GM18951 (cell line): ENCODE results near the gene MEGF11.

ENCODE experiments used
- POLR2A ChIP-seq: IDR thresholded peaks from 4 replicates; pipeline ENCODE4 v1.6.1; 2011; ENCODE audit warnings: mild to moderate bottlenecking; ENCODE audit not compliant: insufficient read length, insufficient read depth; ENCODE audit errors: extremely low read depth
- in situ Hi-C: fragments of 300-500 bp; cut with MboI; formaldehyde crosslinking; loops from one replicate; pipeline ENCODE4 v1.12.0; 2022; ENCODE audit warnings: low sequenced_read_pairs, mixed read lengths, inconsistent platforms; ENCODE audit not compliant: unreplicated experiment

MEGF11 gene

DNA sequence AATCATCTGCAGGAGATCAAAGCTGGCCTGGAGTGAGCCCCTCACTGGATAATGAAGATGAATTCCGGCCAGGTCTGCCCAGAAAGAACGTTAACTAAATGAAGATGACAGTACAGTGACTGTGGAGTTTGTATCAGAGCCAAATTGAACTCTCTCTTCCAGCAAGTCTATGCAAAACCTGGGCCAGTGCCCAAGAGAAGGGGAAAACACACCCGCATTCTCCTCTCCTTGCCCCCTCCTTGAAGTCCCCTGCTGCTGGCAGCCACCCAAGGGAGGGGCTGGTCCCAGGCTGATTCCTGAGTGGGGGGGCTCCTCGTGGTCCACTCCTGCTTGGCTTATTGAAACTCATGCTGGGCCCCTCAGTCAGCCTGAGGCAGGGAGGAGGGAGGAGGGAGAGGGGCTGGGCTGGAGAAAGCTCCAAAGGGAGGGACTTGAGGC lies 228.5 kb downstream of the MEGF11 start:
- TF ChIP-seq POLR2A: no peak
- in situ Hi-C loops: no loop called here

DNA sequence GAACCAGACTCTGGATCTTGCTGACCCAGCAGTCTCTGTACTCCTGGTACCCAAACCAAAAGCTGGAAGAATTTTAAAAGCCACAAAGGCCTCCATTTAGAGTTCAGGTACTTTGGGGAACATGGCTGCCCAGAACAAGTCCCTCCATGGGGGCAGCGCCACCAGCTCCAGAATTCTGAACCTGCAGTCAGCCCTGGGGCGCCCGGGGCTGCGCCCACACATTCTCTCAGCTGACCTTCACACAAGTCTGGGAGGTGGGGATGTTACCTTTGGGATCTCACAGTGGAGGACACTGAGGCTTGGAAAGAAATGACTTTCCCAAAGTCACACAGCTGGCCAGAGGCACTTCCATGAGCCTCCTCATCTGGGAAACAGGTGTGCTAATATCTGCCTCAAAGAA lies 229.4 kb downstream of the MEGF11 start:
- in situ Hi-C loops: no loop called here
- TF ChIP-seq POLR2A: no peak

DNA sequence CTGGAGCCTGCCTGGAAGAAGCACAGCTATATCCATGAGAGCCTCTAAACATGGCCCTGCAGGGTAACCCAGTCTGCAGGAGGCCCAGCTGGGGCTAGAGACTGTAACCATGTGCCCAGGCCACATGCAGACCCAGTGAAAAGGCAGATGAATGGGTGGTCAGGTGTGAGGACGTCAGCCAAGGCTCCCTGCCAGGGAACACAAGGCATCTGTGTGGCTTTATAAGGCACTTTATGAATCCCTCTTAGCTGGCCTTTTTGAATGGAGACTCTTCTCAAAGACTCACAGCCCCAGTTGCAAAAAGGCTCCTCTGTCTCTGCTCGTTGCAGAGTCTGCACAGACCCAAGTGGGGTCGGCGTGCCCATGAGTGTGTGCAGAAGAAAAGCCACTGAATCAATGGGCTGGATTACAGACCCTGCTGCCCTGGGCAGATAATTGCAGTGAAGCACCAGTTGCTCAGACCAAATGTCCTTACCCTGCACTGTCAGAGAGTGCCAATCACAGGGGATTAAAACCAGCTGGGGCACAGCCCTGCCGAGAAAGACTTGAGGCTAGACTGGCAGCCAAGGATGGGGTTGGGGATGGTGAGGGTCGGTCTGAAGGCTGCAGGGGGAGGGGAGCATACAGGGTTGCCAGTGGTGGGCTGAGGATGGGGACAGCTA lies 230.1 kb downstream of the MEGF11 start:
- in situ Hi-C loops: no loop called here
- TF ChIP-seq POLR2A: no peak

DNA sequence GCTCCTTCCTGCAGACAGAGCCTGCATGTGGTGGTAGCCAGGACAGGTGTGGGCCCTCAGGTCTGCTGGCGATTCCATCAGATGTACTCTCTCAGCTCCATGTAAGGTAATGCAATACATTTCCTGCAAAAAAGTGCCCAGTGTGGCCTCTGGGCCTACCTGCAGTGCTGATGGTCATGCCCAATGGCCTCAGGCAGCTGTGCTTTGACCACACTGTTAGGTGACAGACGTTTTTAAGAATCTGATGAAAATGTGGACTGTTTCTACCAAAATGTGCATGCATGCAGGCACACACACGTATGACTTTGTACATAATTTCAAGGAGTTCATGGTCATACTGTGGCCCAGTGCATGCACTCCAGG lies 231.4 kb downstream of the MEGF11 start:
- in situ Hi-C loops: no loop called here
- TF ChIP-seq POLR2A: no peak

DNA sequence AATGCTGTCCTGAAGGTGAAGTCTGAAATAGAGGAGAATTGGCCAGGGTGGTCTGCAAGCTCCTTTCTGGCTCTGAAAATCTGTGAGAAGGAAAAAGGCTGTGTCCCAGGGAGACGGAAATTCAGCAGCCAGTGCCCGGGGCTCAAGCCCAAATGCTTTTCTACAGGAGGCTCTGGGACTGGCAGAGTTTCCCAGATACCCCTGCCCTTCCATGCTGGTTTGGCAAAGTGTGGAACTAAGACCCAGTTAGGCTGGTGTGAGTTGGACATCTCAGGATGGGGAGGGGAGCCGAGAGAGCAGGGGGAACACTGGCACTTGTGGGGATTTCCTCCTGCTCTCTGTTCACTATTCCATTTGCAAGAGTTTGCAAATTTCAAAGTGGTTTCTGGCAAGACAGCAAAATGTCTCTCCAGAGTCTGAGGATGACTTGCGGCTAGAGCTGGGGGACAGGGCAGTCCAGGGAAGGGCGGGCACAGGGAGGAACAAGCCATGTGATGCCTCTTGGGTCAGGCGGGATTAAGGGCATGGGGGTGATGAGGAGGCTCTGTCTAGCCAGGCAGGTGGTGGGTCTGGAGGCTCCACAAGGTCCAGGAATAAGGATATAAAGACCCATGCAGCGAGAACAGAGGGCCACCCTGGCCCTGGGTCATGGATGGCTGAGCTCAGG lies 231.9 kb downstream of the MEGF11 start:
- no peak for TF ChIP-seq POLR2A
- in situ Hi-C loops: no loop called here

DNA sequence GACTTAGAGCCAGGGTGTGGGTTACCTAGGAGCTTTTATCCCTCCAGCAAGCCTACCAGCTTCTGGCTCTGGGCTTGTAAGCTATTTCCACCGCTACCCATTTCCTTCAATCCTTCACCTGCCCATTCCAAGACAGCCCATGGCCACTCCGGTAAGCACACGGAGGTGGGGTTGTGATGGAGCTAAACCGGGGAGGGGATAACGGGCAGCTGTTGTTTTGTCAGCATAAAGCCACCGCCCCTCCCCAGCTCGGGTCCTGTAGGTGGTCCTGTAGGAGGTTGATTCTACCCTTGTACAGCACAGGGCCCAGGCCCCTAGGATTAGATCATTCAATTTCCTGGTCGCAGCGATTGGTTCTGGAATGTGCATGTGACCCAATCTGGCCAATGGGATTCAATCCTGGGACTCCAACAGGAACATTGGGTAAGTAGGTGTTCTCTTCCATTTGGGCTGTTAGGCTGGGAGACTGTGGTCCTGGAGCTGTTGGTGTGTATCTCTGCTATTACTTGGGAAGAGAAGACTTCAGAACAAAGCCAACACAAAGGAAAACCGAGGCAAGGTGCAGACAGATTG lies 233.6 kb downstream of the MEGF11 start:
- in situ Hi-C loops: no loop called here
- no peak for TF ChIP-seq POLR2A

DNA sequence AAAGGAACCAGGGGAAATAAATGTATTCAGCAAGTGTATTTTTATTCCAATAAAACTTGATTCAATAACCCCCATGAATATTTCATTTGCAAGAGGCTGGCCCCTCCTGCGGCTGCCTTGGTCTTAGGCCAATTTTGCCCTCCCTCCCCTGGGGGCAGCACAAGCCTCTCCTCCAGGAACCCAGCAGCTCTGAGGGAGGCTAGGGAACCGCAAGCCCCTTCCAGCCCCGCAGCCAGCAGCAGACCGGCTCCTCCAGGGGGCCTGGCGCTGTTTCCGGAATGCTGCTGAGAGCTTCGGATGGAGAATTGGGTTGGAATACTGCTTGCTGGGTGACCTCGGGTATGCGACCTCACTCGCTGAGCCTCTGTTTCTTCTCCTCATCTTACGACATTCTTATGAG lies 234.2 kb downstream of the MEGF11 start:
- in situ Hi-C loops: no loop called here
- no peak for TF ChIP-seq POLR2A

DNA sequence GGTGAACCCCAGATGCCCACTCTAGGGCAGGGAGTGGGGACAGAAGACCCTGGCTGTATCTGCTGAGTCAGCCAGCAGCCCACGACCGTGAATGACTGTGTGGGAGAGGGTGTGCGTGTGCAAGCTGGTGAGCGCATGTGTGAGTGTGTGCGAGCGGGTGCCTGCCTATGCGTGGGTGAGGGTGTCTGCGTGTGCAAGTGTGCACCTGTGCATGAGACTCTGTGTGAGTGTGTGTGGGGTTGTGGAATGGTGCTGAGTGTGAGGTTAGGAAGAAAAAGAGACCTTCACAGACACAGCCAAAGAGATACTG lies 235.1 kb downstream of the MEGF11 start:
- no peak for TF ChIP-seq POLR2A
- in situ Hi-C loops: no loop called here

DNA sequence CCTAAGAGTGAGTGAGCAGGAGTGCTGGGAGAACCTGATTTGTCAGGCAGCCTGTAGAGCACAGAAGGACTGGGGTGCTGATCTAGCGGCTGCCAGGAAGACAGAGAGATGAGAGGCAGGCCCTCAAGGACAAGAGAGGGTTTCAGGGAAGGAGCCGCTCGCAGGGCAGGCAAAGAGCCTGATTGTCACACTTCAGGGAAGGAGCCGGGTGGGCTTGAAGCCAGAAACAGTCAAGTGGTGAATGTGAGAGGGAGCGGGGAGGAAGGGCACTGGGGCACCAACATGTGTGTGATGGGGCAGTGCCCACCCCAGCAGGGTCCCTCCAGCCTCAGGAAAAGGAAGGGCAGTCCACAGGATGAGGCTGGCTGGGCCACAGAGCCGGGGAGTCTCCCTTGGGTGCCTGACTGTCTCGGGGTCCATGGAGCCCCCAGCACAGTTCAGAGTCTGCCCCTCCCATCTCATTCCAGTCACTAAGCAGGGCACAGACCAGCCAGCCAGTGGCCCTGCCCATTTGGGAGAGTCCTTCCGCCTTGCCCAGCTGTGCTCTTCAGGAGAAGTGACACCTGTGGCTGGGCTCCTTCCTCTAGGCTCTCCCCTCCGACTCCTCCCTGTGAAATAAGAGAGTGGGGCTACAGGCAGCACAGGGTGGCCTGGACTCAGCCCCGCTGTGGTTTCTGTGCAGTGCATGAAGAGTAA lies 235.6 kb downstream of the MEGF11 start:
- no peak for TF ChIP-seq POLR2A
- in situ Hi-C loops: no loop called here

DNA sequence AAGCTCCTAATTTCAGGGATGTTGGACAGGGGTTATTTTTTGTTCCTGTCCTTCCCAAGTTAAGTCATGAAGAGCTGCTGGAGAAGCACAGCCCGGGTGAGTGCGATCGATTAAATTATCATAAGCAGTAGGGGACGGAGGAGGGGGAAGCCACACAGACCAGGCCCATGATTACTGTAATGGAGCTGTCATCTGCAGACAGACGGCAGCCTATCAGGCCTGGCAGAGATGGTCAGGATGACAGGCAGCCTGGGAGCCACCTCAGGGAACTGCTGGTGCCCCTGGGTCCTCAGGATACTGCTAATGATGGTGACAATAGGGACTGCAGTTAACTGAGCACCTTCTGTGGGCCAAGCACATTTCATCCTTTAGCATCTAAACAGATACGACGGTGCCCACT lies 236.6 kb downstream of the MEGF11 start:
- in situ Hi-C loops: no loop called here

DNA sequence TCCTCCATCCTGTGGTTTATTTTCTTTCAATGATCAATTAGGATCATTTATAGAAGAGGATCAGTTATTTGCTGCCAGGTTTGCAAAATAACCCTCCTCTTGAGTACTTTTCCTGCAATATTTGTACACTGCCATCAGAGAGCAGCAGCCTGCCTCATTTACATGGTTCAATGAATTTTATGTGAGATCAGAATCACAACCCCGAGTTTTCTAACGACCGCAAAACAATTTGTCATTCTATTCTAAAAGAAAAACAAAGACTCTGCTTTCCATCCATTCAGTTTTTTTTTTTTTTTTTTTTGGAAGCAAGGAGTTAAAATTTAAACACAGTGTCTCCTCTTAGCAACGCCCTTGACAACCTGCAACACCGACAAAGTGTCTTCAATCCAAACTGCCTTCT lies 237.4 kb downstream of the MEGF11 start:
- TF ChIP-seq POLR2A: no peak
- in situ Hi-C loops: no loop called here

More for the DNA sequence above, 236.6 kb downstream of the MEGF11 start:
- no peak for TF ChIP-seq POLR2A

DNA sequence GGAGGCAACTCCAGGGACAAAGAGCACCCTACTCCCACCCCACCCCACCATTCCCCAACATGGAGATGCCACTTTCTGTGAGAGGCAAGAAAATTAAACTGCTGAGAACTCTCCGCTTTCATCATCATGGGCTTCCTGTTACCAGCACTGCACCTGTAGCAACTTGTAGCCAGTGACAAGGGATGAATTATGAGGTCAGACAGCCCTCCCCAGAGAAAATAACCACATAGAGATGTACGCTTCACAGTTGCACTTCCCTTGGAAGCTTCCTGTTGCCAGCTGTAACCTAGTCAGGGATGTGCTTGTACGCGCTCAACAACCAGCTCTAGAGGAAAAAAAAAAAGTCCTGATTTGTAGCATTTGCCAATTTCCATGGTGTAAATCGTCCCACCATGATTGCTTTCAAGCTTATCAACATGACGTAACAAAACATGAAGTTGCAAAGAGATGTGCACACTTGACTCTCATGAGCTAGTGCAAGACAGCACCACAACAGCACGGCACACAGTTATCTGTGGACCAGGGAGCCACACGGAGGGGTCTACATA lies 238.8 kb downstream of the MEGF11 start:
- in situ Hi-C loops: no loop called here
- no peak for TF ChIP-seq POLR2A

DNA sequence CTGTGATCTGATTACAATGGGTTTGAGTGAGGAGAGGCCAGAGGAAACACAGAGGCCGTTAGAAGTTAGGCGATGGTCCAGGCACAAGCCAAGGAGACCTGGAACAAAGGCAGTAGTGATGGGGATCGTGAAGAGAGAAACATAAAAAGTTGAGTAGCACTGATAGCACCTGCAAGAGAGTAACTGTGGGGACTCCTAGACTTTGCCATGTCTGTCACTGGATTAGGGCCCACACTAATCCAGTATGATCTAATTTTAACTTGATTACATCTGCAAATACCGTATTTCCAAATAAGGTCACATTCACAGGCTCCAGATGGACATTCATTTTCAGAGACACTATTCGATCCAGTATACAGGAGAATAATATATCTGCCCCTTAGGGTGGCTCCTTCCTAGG lies 239.5 kb downstream of the MEGF11 start:
- no peak for TF ChIP-seq POLR2A

DNA sequence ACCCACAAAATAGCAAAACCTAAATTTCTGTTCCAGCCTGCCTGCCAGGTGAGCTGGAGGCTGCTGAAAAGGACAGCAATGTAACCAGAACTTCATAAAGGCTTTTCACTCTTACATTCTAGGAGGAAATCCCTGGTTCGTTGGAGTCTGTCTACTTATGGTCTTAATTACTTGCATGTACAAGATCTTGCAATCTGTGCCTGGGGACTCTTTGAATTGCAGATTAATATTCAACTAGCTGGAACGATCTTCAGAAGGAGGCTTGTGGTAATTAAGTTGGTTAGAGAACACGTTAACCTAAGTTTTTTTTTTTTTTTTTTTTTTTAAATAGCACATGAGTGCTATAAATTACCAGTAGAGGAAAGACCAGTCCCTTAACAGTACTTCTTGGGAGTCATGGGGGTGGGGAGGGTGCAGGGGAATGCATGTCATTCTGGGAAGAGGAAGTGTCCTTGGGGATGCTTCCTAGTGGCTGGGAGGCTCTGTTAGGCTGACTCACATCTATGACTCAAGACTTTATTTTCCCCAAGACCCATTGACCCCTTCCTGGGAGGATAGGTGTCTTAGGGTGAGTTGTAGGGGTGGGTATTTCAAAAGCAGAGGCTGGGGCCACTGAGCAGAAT lies 244.5 kb downstream of the MEGF11 start:
- no peak for TF ChIP-seq POLR2A
- in situ Hi-C loops: no loop called here

More for the DNA sequence above, 239.5 kb downstream of the MEGF11 start:
- in situ Hi-C loops: no loop called here
